H9 (cell line): Measurements from ENCODE around the gene CHAC2. TPM values are rescaled to one million over a fixed set of nuclear protein-coding genes. Genes with fewer than 3 reads are reported as not detected.

ENCODE experiments used
- DNase-seq: peaks from one replicate; pipeline ENCODE4 v3.0.0-alpha.2; 2017
- H2AFZ ChIP-seq: one replicate; pipeline ENCODE4 v1.6.1; 2013; ENCODE audit warnings: mild to moderate bottlenecking, low read length, control low read depth, moderate library complexity
- H2AK5ac ChIP-seq: 2 replicates; pipeline ENCODE4 v1.6.1; 2013; ENCODE audit warnings: low read length, control low read depth, mixed read lengths; ENCODE audit not compliant: insufficient read length
- H2BK120ac ChIP-seq: one replicate; pipeline ENCODE4 v1.6.1; 2013; ENCODE audit warnings: low read depth, mild to moderate bottlenecking, low read length, control low read depth, inconsistent platforms; ENCODE audit not compliant: poor library complexity, severe bottlenecking
- H2BK12ac ChIP-seq: 2 replicates; pipeline ENCODE4 v1.6.1; 2013; ENCODE audit warnings: low read length, control low read depth, mixed read lengths, low read depth; ENCODE audit not compliant: insufficient read length
- H2BK15ac ChIP-seq: 2 replicates; pipeline ENCODE4 v1.6.1; 2013; ENCODE audit warnings: low read depth, low read length, control low read depth
- H2BK20ac ChIP-seq: one replicate; pipeline ENCODE4 v1.6.1; 2013; ENCODE audit warnings: low read depth, mild to moderate bottlenecking, low read length, control low read depth, inconsistent platforms; ENCODE audit not compliant: poor library complexity, severe bottlenecking
- H2BK5ac ChIP-seq: 2 replicates; pipeline ENCODE4 v1.6.1; 2013; ENCODE audit warnings: low read length, control low read depth, mixed read lengths; ENCODE audit not compliant: insufficient read length
- H3K14ac ChIP-seq: 2 replicates; pipeline ENCODE4 v1.6.1; 2013; ENCODE audit warnings: low read length, control low read depth; ENCODE audit not compliant: insufficient read depth
- H3K18ac ChIP-seq: 2 replicates; pipeline ENCODE4 v1.6.1; 2013; ENCODE audit warnings: low read depth, mild to moderate bottlenecking, mixed read lengths, low read length, control low read depth; ENCODE audit not compliant: insufficient read length
- H3K23ac ChIP-seq: 2 replicates; pipeline ENCODE4 v1.6.1; 2013; ENCODE audit warnings: low read length, control low read depth, mixed read lengths, low read depth; ENCODE audit not compliant: insufficient read length
- H3K23me2 ChIP-seq: 2 replicates; pipeline ENCODE4 v1.6.1; 2013; ENCODE audit warnings: low read depth, mild to moderate bottlenecking, mixed read lengths, low read length, control low read depth; ENCODE audit not compliant: insufficient read length, poor library complexity, severe bottlenecking
- H3K27ac ChIP-seq: 2 replicates; pipeline ENCODE4 v1.5.1; 2013; ENCODE audit warnings: low read length, control low read depth, mixed read lengths, low read depth; ENCODE audit not compliant: insufficient read length
- H3K27me3 ChIP-seq: 2 replicates; pipeline ENCODE4 v1.6.1; 2013; ENCODE audit warnings: low read length, control low read depth, inconsistent platforms; ENCODE audit not compliant: insufficient read depth
- H3K4ac ChIP-seq: 2 replicates; pipeline ENCODE4 v1.6.1; 2013; ENCODE audit warnings: low read depth, mild to moderate bottlenecking, control low read depth, inconsistent platforms, low read length, moderate library complexity
- H3K4me1 ChIP-seq: 2 replicates; pipeline ENCODE4 v1.6.1; 2013; ENCODE audit warnings: low read length, control low read depth, inconsistent platforms; ENCODE audit not compliant: insufficient read depth
- H3K4me2 ChIP-seq: 2 replicates; pipeline ENCODE4 v1.6.1; 2013; ENCODE audit warnings: low read length, control low read depth, mixed read lengths; ENCODE audit not compliant: insufficient read length, insufficient read depth
- H3K56ac ChIP-seq: 2 replicates; pipeline ENCODE4 v1.6.1; 2013; ENCODE audit warnings: low read depth, mild to moderate bottlenecking, mixed read lengths, low read length, control low read depth; ENCODE audit not compliant: insufficient read length
- H3K79me1 ChIP-seq: 2 replicates; pipeline ENCODE4 v1.6.1; 2013; ENCODE audit warnings: low read depth, mild to moderate bottlenecking, moderate library complexity, low read length, control low read depth, inconsistent platforms; ENCODE audit not compliant: insufficient read depth, poor library complexity, severe bottlenecking
- H3K79me2 ChIP-seq: 2 replicates; pipeline ENCODE4 v1.6.1; 2013; ENCODE audit warnings: low read length, control low read depth, inconsistent platforms; ENCODE audit not compliant: insufficient read depth
- H3K9ac ChIP-seq: 2 replicates; pipeline ENCODE4 v1.6.1; 2013; ENCODE audit warnings: low read length, control low read depth, mixed read lengths; ENCODE audit not compliant: insufficient read length; ENCODE audit errors: extremely low read depth
- H3K9me3 ChIP-seq: one replicate; pipeline ENCODE4 v1.6.1; 2013; ENCODE audit warnings: low read depth, low read length, inconsistent platforms; ENCODE audit not compliant: control insufficient read depth
- H3T11ph ChIP-seq: one replicate; pipeline ENCODE4 v1.6.1; 2013; ENCODE audit warnings: mild to moderate bottlenecking, low read length, control low read depth, inconsistent platforms
- H4K20me1 ChIP-seq: one replicate; pipeline ENCODE4 v1.6.1; 2013; ENCODE audit not compliant: control insufficient read depth, insufficient read length, insufficient read depth
- H4K5ac ChIP-seq: 2 replicates; pipeline ENCODE4 v1.6.1; 2013; ENCODE audit warnings: low read depth, mild to moderate bottlenecking, mixed read lengths, low read length, control low read depth; ENCODE audit not compliant: insufficient read length
- H4K8ac ChIP-seq: replicated peaks from 2 replicates; pipeline ENCODE4 v1.6.1; 2013; ENCODE audit warnings: low read length, control low read depth, mixed read lengths, low read depth; ENCODE audit not compliant: insufficient read length
- H4K91ac ChIP-seq: 2 replicates; pipeline ENCODE4 v1.6.1; 2013; ENCODE audit warnings: low read depth, mild to moderate bottlenecking, moderate library complexity, mixed read lengths, low read length, control low read depth; ENCODE audit not compliant: insufficient read length
- H3K27ac Mint-ChIP-seq, 3 experiments: 2 replicates in 2 of 3; 3 replicates in 1 of 3; pipeline ENCODE4 v1.8.0; 2020 to 2021; ENCODE audit warnings: mixed read lengths in 3 of 3, mild to moderate bottlenecking in 1 of 3, moderate library complexity in 1 of 3
- H3K27me3 Mint-ChIP-seq: 2 replicates; pipeline ENCODE4 v1.8.0; 2021; ENCODE audit warnings: low read depth, mild to moderate bottlenecking, moderate library complexity, mixed read lengths
- H3K36me3 Mint-ChIP-seq, 3 experiments: 2 replicates in 2 of 3; 3 replicates in 1 of 3; pipeline ENCODE4 v1.8.0; 2020 to 2021; ENCODE audit warnings: low read depth in 3 of 3, mixed read lengths in 3 of 3; ENCODE audit not compliant: insufficient read depth in 1 of 3
- H3K4me1 Mint-ChIP-seq, 2 experiments: 2 replicates each; pipeline ENCODE4 v1.8.0; 2020; ENCODE audit warnings: mixed read lengths in 2 of 2
- H3K4me3 Mint-ChIP-seq, 2 experiments: 2 replicates in 1 of 2; 3 replicates in 1 of 2; pipeline ENCODE4 v1.8.0; 2020 to 2021; ENCODE audit warnings: mild to moderate bottlenecking in 2 of 2, mixed read lengths in 2 of 2, moderate library complexity in 1 of 2
- H3K9me3 Mint-ChIP-seq, 2 experiments: 2 replicates in 1 of 2; 3 replicates in 1 of 2; pipeline ENCODE4 v1.8.0; 2020; ENCODE audit warnings: mild to moderate bottlenecking in 2 of 2, mixed read lengths in 2 of 2, moderate library complexity in 1 of 2
- CTCF ChIP-seq: fragments of 200-600 bp; sonication (generic); conservative IDR thresholded peaks from 3 replicates; pipeline ENCODE4 v1.8.0; 2021; ENCODE audit warnings: antibody characterized with exemption, mild to moderate bottlenecking
- WGBS: extraction: QIAGEN DNeasy Blood & Tissue Kit; methylation state at CpG from one replicate; pipeline ENCODE4 v1.1.7; 2013; ENCODE audit warnings: missing lambda C conversion rate, low lambda C conversion rate, mixed read lengths; ENCODE audit not compliant: insufficient read length; ENCODE audit errors: extremely low coverage; 5-methylcytosine and 5-hydroxymethylcytosine counted together
- total RNA-seq: library from RNA; stranded (reverse); gene quantifications from 2 replicates; pipeline ENCODE4 v1.2.1, GENCODE V29; 2021

Gene CHAC2
- total RNA-seq, 1 experiment from 2014 or later = 11.3 TPM

DNA sequence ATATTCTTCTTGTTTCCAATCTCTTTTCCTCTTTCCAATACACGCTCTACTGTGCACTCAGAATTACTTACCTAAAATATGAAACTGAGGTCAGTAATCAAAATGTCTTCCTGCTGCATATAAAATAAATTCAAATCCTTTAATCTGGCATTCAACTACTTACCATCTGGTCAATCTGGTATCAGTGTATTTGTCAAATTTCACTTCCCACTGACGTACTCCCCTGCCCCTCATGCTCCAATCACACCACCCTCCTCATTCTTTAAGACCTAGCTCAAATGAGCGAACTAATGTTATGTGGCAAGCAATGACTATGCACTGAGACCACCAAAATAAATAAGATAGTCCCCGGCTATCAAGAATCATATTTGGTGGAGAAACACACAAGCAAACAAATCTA, 12.5 kb downstream of the CHAC2 start:
- no peak overlapping the region for H2AK5ac ChIP-seq

More for the DNA sequence above, 12.5 kb downstream of the CHAC2 start:
- no CpG with 5 or more reads among the region's 4 CpGs for WGBS
- no peak for DNase-seq
- Histone ChIP-seq H3K4me2 (no peak overlapping the region), H2BK5ac (no peak overlapping the region), H3K23ac (no peak overlapping the region), H3K4ac (no peak overlapping the region), H3K23me2 (no peaks in the 10 kb centered on the region), H4K8ac (no peak overlapping the region), H2AFZ (no peak overlapping the region), H3K27ac (no peak overlapping the region), H3K27me3 (no peaks in the 10 kb centered on the region), H2BK20ac (no peak overlapping the region), H4K91ac (no peak overlapping the region), H3K9me3 (no peaks in the 10 kb centered on the region), H2BK15ac (no peak overlapping the region), H4K20me1 (no peaks in the 10 kb centered on the region), H3T11ph (no peak overlapping the region), H3K4me1 (no peaks in the 10 kb centered on the region), H2BK12ac (no peak overlapping the region), H3K9ac (no peak overlapping the region), H3K14ac (no peak overlapping the region), H3K79me1 (peaks cover 3% of the 10 kb centered on the region), H3K56ac (no peak overlapping the region), H3K79me2 (peaks cover 21% of the 10 kb centered on the region; the same call in 1 of the 2 replicates), H4K5ac (no peak overlapping the region), H3K18ac (no peak overlapping the region), H2BK120ac (no peak overlapping the region)
- no peak for TF ChIP-seq CTCF
- H3K36me3 Mint-ChIP-seq = peaks cover 15 to 40% (median 31%) of the 10 kb centered on the region in 3 experiments; a peak in 6 of 7 replicates
- peaks cover 27 to 28% of the 10 kb centered on the region in 2 experiments for H3K4me1 Mint-ChIP-seq
- H3K27me3 Mint-ChIP-seq = no peaks in the 10 kb centered on the region
- H3K9me3 Mint-ChIP-seq = no peaks in the 10 kb centered on the region
- no peak overlapping the region for H3K4me3 Mint-ChIP-seq
- H3K27ac Mint-ChIP-seq = no peak overlapping the region
